HK-2 (cell line): Measurements from ENCODE around the gene TGM2.

ENCODE experiments used
- DNase-seq: peaks from one replicate; pipeline ENCODE4 v3.0.0-alpha.2; 2018; ENCODE audit not compliant: unreplicated experiment

Gene TGM2

GRCh38 chr20:38144974-38145728 lies 19.9 kb downstream of the TGM2 start:
- peak; percentile 49 for DNase-seq

DNA sequence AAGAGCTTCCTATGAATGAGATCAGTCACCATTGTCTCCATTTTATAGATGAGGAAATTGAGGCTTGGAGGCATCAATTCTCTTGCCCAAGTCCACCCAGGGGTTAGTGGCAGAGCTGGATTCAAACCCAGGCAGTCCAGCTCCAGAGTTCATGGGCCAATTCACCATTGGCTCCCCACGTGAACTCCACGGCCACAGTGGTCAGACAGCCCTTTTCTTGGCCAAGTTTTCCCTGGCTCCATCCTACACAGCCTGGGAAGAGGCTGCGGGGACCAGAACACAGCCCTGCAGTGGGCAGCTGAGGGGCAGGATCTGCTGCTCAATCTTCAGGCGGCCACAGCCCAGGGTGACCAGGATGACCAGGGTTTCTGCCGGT lies 20.5 kb downstream of the TGM2 start:
- DNase-seq, result peak; percentile 38

- DNase-seq, result peak; percentile 98
These were observed 21.2 kb downstream of the TGM2 start for GRCh38 chr20:38143646-38144554.

DNA sequence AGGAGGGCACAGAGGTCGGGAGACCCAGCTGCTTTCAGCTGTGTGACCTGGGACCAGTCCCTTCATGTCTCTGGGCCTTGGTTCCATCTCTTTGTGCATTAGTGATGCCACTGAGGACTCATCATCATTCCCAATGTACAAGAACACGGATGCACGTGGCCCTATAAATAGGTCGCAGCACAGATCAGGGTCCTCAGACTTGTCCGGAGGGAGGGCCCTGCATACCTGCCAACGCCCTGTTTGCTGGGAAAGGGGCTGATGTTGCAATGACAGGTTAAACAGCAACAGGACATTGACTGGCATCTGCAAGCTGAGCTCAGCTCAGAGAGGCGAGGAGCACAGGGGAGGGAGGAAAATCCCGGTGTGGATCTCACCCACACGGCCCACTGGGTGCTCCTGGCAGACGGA lies 21.8 kb downstream of the TGM2 start:
- peak; percentile 75 for DNase-seq

- no peak for DNase-seq
These were observed 23.1 kb downstream of the TGM2 start for GRCh38 chr20:38141889-38142494.

DNA sequence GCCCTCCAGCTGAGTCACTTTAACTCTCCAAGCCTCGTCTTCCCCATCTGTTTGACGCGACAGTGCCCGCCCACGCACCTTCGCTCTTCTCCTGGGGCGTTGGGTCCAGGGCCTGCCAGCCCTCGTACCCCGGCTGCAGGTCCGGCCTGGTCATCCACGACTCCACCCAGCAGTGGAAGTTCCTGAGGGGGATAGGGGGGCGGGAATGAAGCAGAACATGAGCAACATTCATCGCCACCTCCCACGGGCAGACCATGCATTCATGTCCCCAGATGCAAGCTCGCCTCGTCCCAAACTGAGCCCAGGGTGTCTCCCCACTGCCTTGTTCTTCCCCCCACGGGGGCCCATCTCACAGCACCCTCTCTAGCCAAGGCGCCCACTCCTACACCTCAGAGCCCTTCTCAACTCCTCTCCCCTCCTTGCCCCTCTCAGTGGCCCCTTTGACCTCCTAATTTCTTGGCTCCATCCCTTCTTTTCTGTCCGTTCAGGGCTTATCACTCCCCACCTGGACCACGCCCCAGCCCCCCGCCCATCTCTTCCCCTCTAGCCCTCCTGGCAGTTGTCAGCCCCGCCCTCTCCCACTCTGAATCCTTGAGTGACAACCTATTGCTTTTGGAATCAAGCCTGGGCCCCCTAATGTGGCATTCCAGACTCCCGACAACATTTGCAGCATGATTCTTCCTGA lies 23.7 kb downstream of the TGM2 start:
- no peak for DNase-seq

DNA sequence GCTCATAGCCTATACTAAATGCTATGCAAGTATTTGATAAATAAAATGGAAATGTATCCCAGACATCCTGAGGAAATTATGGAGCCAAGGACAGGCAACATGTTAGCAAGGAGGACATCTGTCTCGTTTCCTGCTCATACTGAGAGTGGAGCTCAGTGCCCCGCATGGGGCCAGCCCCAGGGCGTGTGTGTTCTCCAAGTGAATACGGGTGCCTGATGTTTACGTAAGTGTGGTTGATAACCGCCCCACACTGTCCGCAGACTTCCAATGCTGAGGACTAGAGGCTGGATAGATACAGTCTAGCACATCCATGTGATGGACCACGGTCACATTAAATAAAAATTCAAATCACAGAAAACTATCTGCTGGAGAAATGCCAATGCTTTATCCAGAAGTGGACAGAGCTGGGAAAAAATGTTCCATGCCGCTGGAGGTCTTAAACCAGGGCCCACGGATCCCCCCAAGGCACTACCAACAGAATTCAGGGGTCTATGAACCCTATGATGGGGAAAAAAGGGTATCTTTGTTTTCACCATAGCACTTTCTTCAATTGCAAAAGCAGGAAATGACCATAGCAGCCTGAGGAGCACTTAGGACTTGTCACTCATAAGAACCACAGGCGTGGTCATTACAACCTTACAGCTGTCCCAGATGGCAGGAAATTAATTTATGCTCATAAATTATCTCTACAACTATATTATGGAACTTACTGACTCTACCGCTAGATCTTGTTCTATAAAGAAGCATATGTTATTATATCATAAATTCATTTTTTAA lies 24.9 kb downstream of the TGM2 start:
- no peak for DNase-seq

- no peak for DNase-seq
These were observed 25.7 kb downstream of the TGM2 start for GRCh38 chr20:38139156-38139912.

GRCh38 chr20:38138086-38138778 lies 26.8 kb downstream of the TGM2 start:
- DNase-seq, result no peak

DNA sequence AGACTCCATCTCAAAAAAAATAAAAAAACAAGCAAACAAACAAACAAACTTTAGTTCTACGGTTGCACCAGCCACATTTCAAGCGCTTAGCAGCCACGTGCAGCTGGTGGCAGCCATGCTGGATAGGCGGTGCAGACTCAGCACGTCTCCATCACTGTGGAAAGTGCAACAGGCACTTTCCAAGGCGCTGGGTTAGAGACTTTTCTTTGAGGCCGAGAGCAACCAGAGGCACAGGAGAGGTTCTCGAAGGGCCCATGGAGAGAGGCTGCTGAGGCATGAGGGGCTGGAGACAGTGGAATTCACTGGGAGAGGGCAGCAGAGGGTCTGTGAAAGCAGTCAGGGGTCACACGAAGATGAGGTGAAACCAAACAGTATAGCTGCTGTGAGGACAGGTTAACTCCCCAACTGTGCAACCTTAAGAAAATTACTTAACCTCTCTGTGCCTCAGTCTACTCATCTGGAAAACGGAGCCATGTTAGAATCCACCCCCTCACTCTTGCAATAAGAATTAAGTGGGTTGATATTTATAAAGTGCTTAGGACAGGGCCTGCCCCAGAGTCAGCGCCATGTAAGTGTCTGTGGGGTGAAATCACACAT lies 27.5 kb downstream of the TGM2 start:
- DNase-seq, result no peak

DNA sequence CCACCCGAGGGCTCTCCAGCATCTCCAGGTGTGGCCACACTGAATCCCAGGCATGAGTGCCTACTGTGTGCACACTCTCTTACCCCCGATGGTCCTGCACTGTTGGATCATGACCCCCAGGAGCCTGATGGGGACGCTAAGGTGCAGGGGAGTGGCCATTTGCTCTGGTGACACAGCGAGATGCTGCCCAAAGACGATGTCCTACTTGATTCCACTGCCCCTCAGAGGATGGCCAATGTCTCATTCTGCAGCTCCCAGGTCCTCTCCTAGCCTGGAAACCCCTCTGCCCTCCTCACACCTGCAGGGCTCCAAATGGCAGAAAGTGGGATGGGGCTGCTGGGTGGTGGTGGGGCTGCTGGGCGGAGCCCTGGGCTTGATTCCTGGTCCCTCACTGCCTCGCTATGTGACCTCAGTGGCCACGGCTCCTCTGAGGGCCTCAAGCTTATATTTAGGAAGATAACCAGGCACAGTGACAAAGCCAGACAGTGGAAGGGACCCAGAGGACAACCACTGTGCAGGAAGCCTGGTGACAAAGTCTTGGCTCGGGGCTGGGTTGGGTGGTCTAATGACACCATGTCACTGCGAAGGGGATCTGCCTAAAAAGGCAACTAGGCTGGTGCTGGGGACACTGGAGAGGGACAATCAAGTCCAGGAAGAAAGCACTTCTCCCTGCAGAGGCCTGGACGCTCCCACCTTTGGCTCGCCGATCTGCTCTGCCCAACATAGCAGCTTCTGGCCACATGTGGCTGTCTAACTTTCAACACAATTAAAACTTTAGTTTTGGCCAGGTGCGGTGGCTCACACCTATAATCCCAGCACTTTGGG lies 28.4 kb downstream of the TGM2 start:
- no peak for DNase-seq

DNA sequence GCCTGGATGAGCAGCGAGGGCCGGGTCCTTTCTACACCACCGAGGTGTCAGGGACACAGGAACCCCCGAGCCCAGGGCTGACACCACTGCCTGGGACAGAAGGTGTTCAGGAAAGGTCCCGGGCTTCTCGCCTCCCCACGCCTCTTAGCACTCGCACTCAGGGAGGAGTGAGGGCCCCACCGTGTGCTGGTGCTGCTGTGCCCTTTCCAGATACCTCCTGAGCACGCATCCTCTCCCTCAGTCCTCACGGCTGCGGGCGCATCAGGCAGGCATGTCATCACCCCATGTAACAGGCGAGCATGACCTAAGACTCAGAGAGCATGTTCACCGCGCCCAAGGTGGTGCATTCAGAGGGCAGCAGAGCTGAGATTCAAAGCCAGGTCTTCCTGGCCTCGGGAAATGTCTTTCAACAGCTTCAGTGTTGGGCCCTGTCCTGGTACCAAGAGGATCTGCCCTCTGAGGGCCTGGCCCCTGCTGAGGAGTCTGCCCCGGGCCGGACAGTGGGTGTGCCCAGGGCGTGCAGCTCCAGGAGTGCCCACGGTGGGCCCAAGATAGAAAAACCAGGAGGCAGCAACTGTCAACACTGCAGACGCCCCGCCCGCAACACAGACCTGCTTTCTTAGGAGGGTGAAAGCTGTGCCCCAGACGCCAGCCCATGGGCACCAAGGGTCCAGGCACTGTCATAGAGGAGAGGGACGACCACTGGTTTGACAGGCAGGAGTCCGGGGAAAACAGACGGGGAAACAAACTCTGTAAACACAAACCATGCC lies 29.2 kb downstream of the TGM2 start:
- no peak for DNase-seq

- no peak for DNase-seq
These were observed 29.8 kb downstream of the TGM2 start for GRCh38 chr20:38135271-38135650.

DNA sequence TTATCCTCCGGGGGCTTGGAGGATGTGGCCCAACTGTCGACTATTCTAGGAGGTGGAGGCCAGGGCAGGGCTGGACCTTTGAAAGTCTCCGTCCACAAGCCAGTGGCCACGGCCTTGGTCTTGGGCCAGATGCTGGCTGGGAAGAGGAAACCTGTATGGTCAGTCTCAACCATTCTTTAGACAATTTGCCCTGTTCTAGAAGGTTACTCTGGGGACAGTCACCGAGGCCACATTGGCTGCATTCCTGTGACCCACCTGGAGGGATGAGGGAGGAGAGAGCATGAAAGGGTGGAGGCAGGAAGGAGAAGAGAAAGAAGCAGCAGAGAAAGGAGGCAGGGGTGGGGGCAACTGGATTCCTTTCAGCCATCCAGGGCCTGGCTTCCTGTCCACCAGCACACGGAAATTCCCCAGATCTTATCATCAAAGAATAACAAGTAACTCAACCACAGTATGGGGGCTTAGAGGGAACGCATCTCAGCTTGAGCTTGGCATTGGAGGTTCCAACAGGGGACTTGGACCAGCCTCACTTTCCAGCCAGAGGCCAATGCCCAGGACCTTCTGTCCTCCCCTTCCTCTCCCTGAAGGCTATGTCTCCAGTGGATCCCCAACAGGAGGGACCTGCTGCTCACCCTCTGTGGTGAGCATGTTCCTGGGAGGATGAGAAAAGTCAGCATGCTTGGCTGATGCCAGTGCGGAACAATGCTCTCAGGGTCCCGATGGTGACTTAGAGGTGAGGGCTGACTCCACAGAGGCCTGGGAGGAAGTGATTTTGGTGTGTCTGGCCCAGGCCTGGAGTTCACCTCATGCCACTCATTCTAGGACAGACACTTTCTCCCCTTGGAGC lies 30.4 kb downstream of the TGM2 start:
- DNase-seq, result peak; percentile 55

- DNase-seq, result no peak
These were observed 31.2 kb downstream of the TGM2 start for GRCh38 chr20:38133680-38134426.

DNA sequence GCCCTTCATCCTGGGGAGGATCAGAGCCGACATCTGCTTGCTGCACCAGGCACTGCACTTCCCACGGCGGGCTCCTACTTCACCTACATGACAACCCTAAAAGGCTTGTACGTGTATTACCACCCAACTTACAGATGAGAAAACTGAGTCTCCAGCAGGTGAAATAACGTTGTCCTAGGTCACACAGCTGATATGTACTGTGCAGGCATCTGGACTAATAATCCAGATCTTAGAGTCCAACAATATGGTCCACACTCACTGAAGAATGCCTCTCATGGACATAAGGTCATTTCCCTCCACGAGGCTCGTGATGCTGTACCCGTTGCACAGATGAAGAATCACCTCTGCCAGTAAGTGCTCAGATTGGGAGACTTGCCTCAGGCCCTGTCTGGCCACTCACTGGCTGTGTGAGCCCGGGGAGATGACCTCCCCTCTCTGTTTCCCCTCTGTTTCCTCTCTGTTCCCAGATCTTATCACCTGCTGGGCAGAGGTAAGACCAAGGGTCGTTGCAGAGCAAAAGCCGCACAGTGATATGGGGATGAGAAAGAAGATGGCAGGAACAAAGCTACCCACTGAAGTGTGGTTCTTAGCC lies 32.1 kb downstream of the TGM2 start:
- DNase-seq, result no peak
